Gastrocnemius medialis (tissue), 4 donors: ENCODE data around the gene MTAP.

Experiments used
- POLR2A ChIP-seq, 2 donors: fragments of 450-650 bp; IDR thresholded peaks; one replicate each; pipeline ENCODE4 v1.6.1; 2017; ENCODE audit warnings: antibody characterized with exemption in 2 of 2, mild to moderate bottlenecking in 2 of 2, moderate library complexity in 2 of 2
- TF ChIP-seq, protein P1 (sequence below), 5 experiments: fragments of 450-650 bp in 3 of 5; fragments of 200-600 bp in 2 of 5; sonication (generic) in 2 of 5; IDR thresholded peaks in 4 of 5; conservative IDR thresholded peaks in 1 of 5; 1 replicate in 4 of 5; 2 replicates in 1 of 5; pipeline ENCODE4 v1.5.1; 2016 to 2019; ENCODE audit warnings: antibody characterized with exemption in 5 of 5, mild to moderate bottlenecking in 3 of 5, moderate library complexity in 3 of 5

DNA sequence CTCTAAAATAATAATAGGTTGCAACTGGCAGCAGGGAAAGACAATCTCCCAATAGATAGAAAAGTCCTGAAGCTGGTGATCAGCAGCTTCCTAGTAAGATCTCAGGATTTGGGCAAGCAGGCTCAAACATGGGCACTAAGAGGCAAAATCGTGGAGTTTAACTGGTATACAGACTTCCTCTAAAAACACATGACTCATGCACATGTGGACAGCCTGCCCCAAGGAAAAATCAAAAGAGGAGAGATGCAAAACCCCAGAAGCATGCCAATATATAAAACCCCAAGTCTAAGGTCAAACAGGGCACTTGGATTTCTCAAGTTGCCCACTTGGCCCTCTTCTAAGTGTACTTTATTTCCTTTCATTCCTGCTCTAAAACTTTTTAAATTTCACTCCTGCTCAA is 129.0 kb downstream of the MTAP start:
- TF ChIP-seq POLR2A (IDR thresholded peaks at IDR 0.05), result no peak
- TF ChIP-seq, protein P1, sequence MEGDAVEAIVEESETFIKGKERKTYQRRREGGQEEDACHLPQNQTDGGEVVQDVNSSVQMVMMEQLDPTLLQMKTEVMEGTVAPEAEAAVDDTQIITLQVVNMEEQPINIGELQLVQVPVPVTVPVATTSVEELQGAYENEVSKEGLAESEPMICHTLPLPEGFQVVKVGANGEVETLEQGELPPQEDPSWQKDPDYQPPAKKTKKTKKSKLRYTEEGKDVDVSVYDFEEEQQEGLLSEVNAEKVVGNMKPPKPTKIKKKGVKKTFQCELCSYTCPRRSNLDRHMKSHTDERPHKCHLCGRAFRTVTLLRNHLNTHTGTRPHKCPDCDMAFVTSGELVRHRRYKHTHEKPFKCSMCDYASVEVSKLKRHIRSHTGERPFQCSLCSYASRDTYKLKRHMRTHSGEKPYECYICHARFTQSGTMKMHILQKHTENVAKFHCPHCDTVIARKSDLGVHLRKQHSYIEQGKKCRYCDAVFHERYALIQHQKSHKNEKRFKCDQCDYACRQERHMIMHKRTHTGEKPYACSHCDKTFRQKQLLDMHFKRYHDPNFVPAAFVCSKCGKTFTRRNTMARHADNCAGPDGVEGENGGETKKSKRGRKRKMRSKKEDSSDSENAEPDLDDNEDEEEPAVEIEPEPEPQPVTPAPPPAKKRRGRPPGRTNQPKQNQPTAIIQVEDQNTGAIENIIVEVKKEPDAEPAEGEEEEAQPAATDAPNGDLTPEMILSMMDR (IDR thresholded peaks at IDR 0.05 in 4 of 5, conservative IDR thresholded peaks at IDR 0.05 in 1 of 5), result no peak
